Stimulated activated CD8-positive, alpha-beta memory T cell treated with anti-CD3 and anti-CD28 coated beads, Interleukin-4, amount 100 ng/mL, for 4 hours (primary cell): ENCODE measurements around the gene CLPTM1.
A peak's percentile ranks its signal among the peaks of the same experiment; 100 is the strongest.
"Not testable (repeated sequence)": the region's sequence is repeated elsewhere in the genome, so short reads cannot be mapped to it uniquely, and the experiment has no call there.

Experiments
- DNase-seq, 2 donors: peaks; one replicate each; pipeline ENCODE4 v3.0.0-alpha.2; 2020; ENCODE audit warnings: low read depth in 2 of 2, low spot score in 1 of 2

Gene CLPTM1

GRCh38 chr19:44942067-44942571 is 13.1 kb upstream of the CLPTM1 start, which contains the start of gene APOC4:
Gene APOC4, plus strand, starts transcription at chr19:44942237. Its CDS starts 41 bp downstream, at chr19:44942278.
- DNase-seq = no peak

GRCh38 chr19:44943801-44944249 is 11.4 kb upstream of the CLPTM1 start:
- DNase-seq = no peak

GRCh38 chr19:44947041-44947581 is 8.1 kb upstream of the CLPTM1 start:
- no peak for DNase-seq

GRCh38 chr19:44948237-44948636 is 6.9 kb upstream of the CLPTM1 start:
- no peak for DNase-seq

- DNase-seq = no peak
Measured at GRCh38 chr19:44948763-44949374, 6.3 kb upstream of the CLPTM1 start.

GRCh38 chr19:44949550-44949949 is 5.6 kb upstream of the CLPTM1 start:
- DNase-seq = no peak

GRCh38 chr19:44951179-44952159 is 3.7 kb upstream of the CLPTM1 start:
- peak; percentile 21 to 31 for DNase-seq

GRCh38 chr19:44954278-44954648 is 917 bp upstream of the CLPTM1 start:
- DNase-seq = no peak

- DNase-seq = no peak
Measured at GRCh38 chr19:44955505-44956439, 592 bp downstream of the CLPTM1 start.

GRCh38 chr19:44957526-44957925 is 2.3 kb downstream of the CLPTM1 start:
- no peak for DNase-seq

GRCh38 chr19:44958090-44958489 is 2.9 kb downstream of the CLPTM1 start:
- DNase-seq = no peak

GRCh38 chr19:44959691-44960090 is 4.5 kb downstream of the CLPTM1 start:
- DNase-seq = no peak

- DNase-seq = no peak
Measured at GRCh38 chr19:44960906-44961728, 5.9 kb downstream of the CLPTM1 start.

- DNase-seq = no peak
Measured at GRCh38 chr19:44961821-44962220, 6.6 kb downstream of the CLPTM1 start.

GRCh38 chr19:44968118-44968517 is 12.9 kb downstream of the CLPTM1 start:
- no peak for DNase-seq

GRCh38 chr19:44968670-44969069 is 13.5 kb downstream of the CLPTM1 start:
- DNase-seq = no peak

- DNase-seq = no peak
Measured at GRCh38 chr19:44969437-44969836, 14.3 kb downstream of the CLPTM1 start.

- not testable (repeated sequence) for DNase-seq
Measured at GRCh38 chr19:44971451-44971850, 16.3 kb downstream of the CLPTM1 start.

- DNase-seq = no peak
Measured at GRCh38 chr19:44972802-44973201, 17.6 kb downstream of the CLPTM1 start.
